Measurements from ENCODE around the gene PADI1. TPM values are rescaled to one million over a fixed set of nuclear protein-coding genes. Genes with fewer than 3 reads are reported as not detected.
A peak's percentile ranks its signal among the peaks of the same experiment; 100 is the strongest.

PADI1 gene
- total RNA-seq, 1 donor from 2014 or later = not detected

GRCh38 chr1:17251246-17251645, 46.3 kb downstream of the PADI1 start:
- H3K4me3 ChIP-seq (ENCODE audit: insufficient read depth, low read depth, low read length) = no peak overlapping the region
- Mint-ChIP-seq H3K9me3 (ENCODE audit: unreplicated experiment) (peaks cover 3% of the 10 kb centered on the region), H3K4me1 (ENCODE audit: low read depth, unreplicated experiment) (peaks cover 3% of the 10 kb centered on the region), H3K36me3 (ENCODE audit: low read depth, unreplicated experiment) (no peaks in the 10 kb centered on the region), H3K27me3 (ENCODE audit: low read depth, unreplicated experiment) (peaks cover 25% of the 10 kb centered on the region), H3K27ac (ENCODE audit: unreplicated experiment) (no peak overlapping the region), H3K4me3 (ENCODE audit: unreplicated experiment) (no peak overlapping the region)
- DNase-seq (ENCODE audit: low read depth) (no peak), FAIRE-seq (no peak)
- no peak overlapping the region for H3K9ac ChIP-seq (ENCODE audit: low read length)
- H3K4me1 ChIP-seq (ENCODE audit: insufficient read depth, low read length) = peaks cover 14% of the 10 kb centered on the region
- H3K9me3 ChIP-seq (ENCODE audit: insufficient read depth, low read depth, low read length) = no peaks in the 10 kb centered on the region
- no peaks in the 10 kb centered on the region for H3K79me2 ChIP-seq (ENCODE audit: insufficient read depth, low read length)
- H4K20me1 ChIP-seq (ENCODE audit: insufficient read depth, low read length) = no peaks in the 10 kb centered on the region
- no peaks in the 10 kb centered on the region for H3K27me3 ChIP-seq (ENCODE audit: insufficient read depth, low read length)
- H3K4me2 ChIP-seq (ENCODE audit: low read length) = peak overlapping the region; percentile 20
- no peaks in the 10 kb centered on the region for H3K36me3 ChIP-seq (ENCODE audit: insufficient read depth, low read length)
- H3K27ac ChIP-seq (ENCODE audit: low read depth, low read length) = no peak overlapping the region
- TF ChIP-seq EZH2 (IDR thresholded peaks at IDR 0.05; ENCODE audit: insufficient read depth, low read length) (no peak), CTCF (IDR thresholded peaks at IDR 0.05; ENCODE audit: insufficient read depth, low read depth, low read length) (no peak)
- no peak overlapping the region for H2AFZ ChIP-seq (ENCODE audit: low read depth, low read length)

GRCh38 chr1:17251701-17252376, 46.9 kb downstream of the PADI1 start:
- Mint-ChIP-seq H3K4me3 (ENCODE audit: unreplicated experiment) (no peak overlapping the region), H3K27ac (ENCODE audit: unreplicated experiment) (no peak overlapping the region), H3K36me3 (ENCODE audit: low read depth, unreplicated experiment) (no peaks in the 10 kb centered on the region), H3K9me3 (ENCODE audit: unreplicated experiment) (peaks cover 3% of the 10 kb centered on the region), H3K27me3 (ENCODE audit: low read depth, unreplicated experiment) (peaks cover 25% of the 10 kb centered on the region), H3K4me1 (ENCODE audit: low read depth, unreplicated experiment) (peaks cover 3% of the 10 kb centered on the region)
- H2AFZ ChIP-seq (ENCODE audit: low read depth, low read length) = no peak overlapping the region
- no peak overlapping the region for H3K9ac ChIP-seq (ENCODE audit: low read length)
- H4K20me1 ChIP-seq (ENCODE audit: insufficient read depth, low read length) = no peaks in the 10 kb centered on the region
- FAIRE-seq (peak; percentile 64), DNase-seq (ENCODE audit: low read depth) (peak; percentile 47)
- H3K4me3 ChIP-seq (ENCODE audit: insufficient read depth, low read depth, low read length) = no peak overlapping the region
- peak overlapping the region; percentile 20 for H3K4me2 ChIP-seq (ENCODE audit: low read length)
- H3K4me1 ChIP-seq (ENCODE audit: insufficient read depth, low read length) = peaks cover 14% of the 10 kb centered on the region
- TF ChIP-seq EZH2 (IDR thresholded peaks at IDR 0.05; ENCODE audit: insufficient read depth, low read length) (no peak), CTCF (IDR thresholded peaks at IDR 0.05; ENCODE audit: insufficient read depth, low read depth, low read length) (no peak)
- no peaks in the 10 kb centered on the region for H3K27me3 ChIP-seq (ENCODE audit: insufficient read depth, low read length)
- no peaks in the 10 kb centered on the region for H3K79me2 ChIP-seq (ENCODE audit: insufficient read depth, low read length)
- no peaks in the 10 kb centered on the region for H3K36me3 ChIP-seq (ENCODE audit: insufficient read depth, low read length)
- no peak overlapping the region for H3K27ac ChIP-seq (ENCODE audit: low read depth, low read length)
- no peaks in the 10 kb centered on the region for H3K9me3 ChIP-seq (ENCODE audit: insufficient read depth, low read depth, low read length)

GRCh38 chr1:17255336-17255735, 50.4 kb downstream of the PADI1 start:
- TF ChIP-seq CTCF (IDR thresholded peaks at IDR 0.05; ENCODE audit: insufficient read depth, low read depth, low read length) (no peak), EZH2 (IDR thresholded peaks at IDR 0.05; ENCODE audit: insufficient read depth, low read length) (no peak)
- no peak overlapping the region for H3K4me2 ChIP-seq (ENCODE audit: low read length)
- no peaks in the 10 kb centered on the region for H4K20me1 ChIP-seq (ENCODE audit: insufficient read depth, low read length)
- H3K79me2 ChIP-seq (ENCODE audit: insufficient read depth, low read length) = no peaks in the 10 kb centered on the region
- no peak overlapping the region for H3K27ac ChIP-seq (ENCODE audit: low read depth, low read length)
- H3K27me3 Mint-ChIP-seq (ENCODE audit: low read depth, unreplicated experiment) = peaks cover 34% of the 10 kb centered on the region
- H3K4me1 Mint-ChIP-seq (ENCODE audit: low read depth, unreplicated experiment) = peaks cover 3% of the 10 kb centered on the region
- no peak overlapping the region for H2AFZ ChIP-seq (ENCODE audit: low read depth, low read length)
- no peaks in the 10 kb centered on the region for H3K9me3 ChIP-seq (ENCODE audit: insufficient read depth, low read depth, low read length)
- no peak overlapping the region for H3K27ac Mint-ChIP-seq (ENCODE audit: unreplicated experiment)
- DNase-seq (ENCODE audit: low read depth) (no peak), FAIRE-seq (no peak)
- no peak overlapping the region for H3K4me3 ChIP-seq (ENCODE audit: insufficient read depth, low read depth, low read length)
- H3K4me3 Mint-ChIP-seq (ENCODE audit: unreplicated experiment) = no peak overlapping the region
- no peaks in the 10 kb centered on the region for H3K36me3 ChIP-seq (ENCODE audit: insufficient read depth, low read length)
- no peaks in the 10 kb centered on the region for H3K36me3 Mint-ChIP-seq (ENCODE audit: low read depth, unreplicated experiment)
- H3K9me3 Mint-ChIP-seq (ENCODE audit: unreplicated experiment) = peaks cover 3% of the 10 kb centered on the region
- peaks cover 27% of the 10 kb centered on the region for H3K4me1 ChIP-seq (ENCODE audit: insufficient read depth, low read length)
- no peaks in the 10 kb centered on the region for H3K27me3 ChIP-seq (ENCODE audit: insufficient read depth, low read length)
- H3K9ac ChIP-seq (ENCODE audit: low read length) = no peak overlapping the region
